Mucosa of descending colon (tissue), 3 donors: ENCODE measurements around the gene EHD1. TPM values are rescaled to one million over a fixed set of nuclear protein-coding genes. Genes with fewer than 3 reads are reported as not detected.

Experiments
- ATAC-seq: fragments of 200-7000 bp; cut with Tn5 transposase; one replicate; pipeline ENCODE4 v1.9.1; 2020; ENCODE audit warnings: mild to moderate bottlenecking, moderate library complexity
- DNase-seq, 3 donors: peaks; one replicate each; pipeline ENCODE4 v3.0.0-alpha.2; 2020
- H3K36me3 ChIP-seq: fragments of 200-600 bp; one replicate; pipeline ENCODE4 v1.8.0; 2021; ENCODE audit warnings: low read depth, mild to moderate bottlenecking
- H3K4me1 ChIP-seq: fragments of 200-600 bp; one replicate; pipeline ENCODE4 v1.8.0; 2021; ENCODE audit warnings: low read depth, mild to moderate bottlenecking
- H3K4me3 ChIP-seq: fragments of 200-600 bp; one replicate; pipeline ENCODE4 v1.8.0; 2021; ENCODE audit warnings: mild to moderate bottlenecking
- H3K9me3 ChIP-seq: fragments of 200-600 bp; one replicate; pipeline ENCODE4 v1.8.0; 2021; ENCODE audit warnings: mild to moderate bottlenecking
- CTCF ChIP-seq: fragments of 200-600 bp; IDR thresholded peaks from one replicate; pipeline ENCODE4 v1.8.0; 2022; ENCODE audit warnings: antibody characterized with exemption, mild to moderate bottlenecking
- intact Hi-C, 2 donors: fragments of 100-400 bp; cut with DNase I in 1 of 2; cut with micrococcal nuclease in 1 of 2; formaldehyde crosslinking; loops; one replicate each; pipeline versions ENCODE4 v1.11.0 to v1.11.1; 2022; cut with DNase I, micrococcal nuclease
- total RNA-seq, 3 donors: library from RNA; stranded (reverse); fragmentation: NEBNext Ultra II Directional in 2 of 3; extraction: Animal tissue kit (Norgen Biotek cat#: 25700) in 2 of 3; gene quantifications; one replicate each; pipeline versions ENCODE4 v1.2.1 to v1.2.4, GENCODE V29; 2021 to 2023
- donor health status: DM: no; HTN: no; CAD: no; lungs with moderate emphysema.
- donor health status: DM: no; HTN: no; CAD: no.
- donor health status: DM: no; HTN: yes; CAD: no.

The EHD1 gene
- total RNA-seq, 3 donors from 2014 or later = 58.3 to 85.9 (median 81.5) TPM

GRCh38 chr11:64902102-64902900 lies 23.9 kb upstream of the EHD1 start:
- no peak for ATAC-seq
- Histone ChIP-seq H3K4me1 (no peaks in the 10 kb centered on the region), H3K9me3 (no peaks in the 10 kb centered on the region), H3K36me3 (peaks cover 7% of the 10 kb centered on the region), H3K4me3 (no peak overlapping the region)
- peak in 1 of 3 donors; percentile 40 for DNase-seq
- no peak for TF ChIP-seq CTCF
- intact Hi-C loops = no loop called here

DNA sequence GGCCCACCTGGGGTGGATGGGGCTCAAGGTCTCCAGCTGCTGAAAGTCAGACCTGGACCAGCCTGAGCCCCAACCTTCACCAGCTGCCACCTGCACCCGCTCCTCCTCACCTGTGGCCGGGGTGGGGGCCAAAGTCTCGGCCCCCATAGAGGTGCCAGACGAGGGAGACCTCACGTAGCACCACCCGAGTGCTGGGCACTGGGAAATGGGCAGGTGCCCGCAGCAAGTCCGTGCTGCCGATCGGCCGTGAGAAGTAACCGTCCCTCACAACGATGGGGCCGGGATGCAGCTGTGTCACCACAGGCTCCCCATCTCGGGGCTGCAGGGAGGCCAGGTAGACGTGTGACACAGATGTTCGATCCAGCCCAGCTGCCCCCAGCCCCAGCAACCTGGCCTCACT lies 22.4 kb upstream of the EHD1 start:
- TF ChIP-seq CTCF = no peak
- no peak for ATAC-seq
- H3K36me3 ChIP-seq = peaks cover 7% of the 10 kb centered on the region

DNA sequence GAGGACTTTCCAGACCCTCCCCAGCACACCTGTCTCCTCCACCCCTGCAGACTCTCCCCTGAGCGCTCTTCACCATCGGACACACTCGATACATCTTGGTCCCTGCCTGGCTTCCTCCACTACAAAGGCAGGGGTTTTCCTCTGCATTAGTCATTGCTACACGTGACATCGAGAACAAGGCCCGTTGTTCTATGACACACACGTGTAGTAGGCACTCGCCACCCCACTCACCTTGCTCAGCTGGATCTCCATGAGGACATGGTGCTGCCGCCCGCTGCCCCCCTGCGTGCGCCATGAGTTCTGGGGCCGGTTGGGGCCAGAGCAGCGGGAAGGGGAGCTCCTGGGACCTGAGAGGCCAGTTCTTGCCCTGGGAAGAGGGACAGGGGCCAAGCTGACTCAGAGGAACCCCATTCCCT lies 21.9 kb upstream of the EHD1 start:
- peaks cover 7% of the 10 kb centered on the region for H3K36me3 ChIP-seq
- no peaks in the 10 kb centered on the region for H3K9me3 ChIP-seq
- ATAC-seq (peak; percentile 35), DNase-seq (peak in 1 of 3 donors; percentile 7)
- H3K4me3 ChIP-seq = no peak overlapping the region
- no peaks in the 10 kb centered on the region for H3K4me1 ChIP-seq
- intact Hi-C loops = no loop called here
- TF ChIP-seq CTCF = no peak

More for the DNA sequence above, 22.4 kb upstream of the EHD1 start:
- DNase-seq = no peak
- Histone ChIP-seq H3K4me3 (no peak overlapping the region), H3K4me1 (no peaks in the 10 kb centered on the region), H3K9me3 (no peaks in the 10 kb centered on the region)
- intact Hi-C loops = no loop called here

- intact Hi-C loops = no loop called here
- H3K36me3 ChIP-seq = peaks cover 7% of the 10 kb centered on the region
- no peak for ATAC-seq
These were observed 20.1 kb upstream of the EHD1 start for GRCh38 chr11:64898541-64898940.

GRCh38 chr11:64898076-64898445 lies 19.6 kb upstream of the EHD1 start:
- intact Hi-C loops = no loop called here
- no peak overlapping the region for H3K4me3 ChIP-seq
- no peaks in the 10 kb centered on the region for H3K4me1 ChIP-seq
- ATAC-seq = no peak
- no peak for DNase-seq
- peaks cover 7% of the 10 kb centered on the region for H3K36me3 ChIP-seq
- no peak for TF ChIP-seq CTCF
- no peaks in the 10 kb centered on the region for H3K9me3 ChIP-seq

More at GRCh38 chr11:64898541-64898940, 20.1 kb upstream of the EHD1 start:
- no peaks in the 10 kb centered on the region for H3K9me3 ChIP-seq
- DNase-seq = peak in 1 of 3 donors; percentile 49
- no peak for TF ChIP-seq CTCF
- H3K4me3 ChIP-seq = no peak overlapping the region
- no peaks in the 10 kb centered on the region for H3K4me1 ChIP-seq
